Esophagus muscularis mucosa (tissue), 4 donors: ENCODE measurements around the gene NOL3. TPM values are rescaled to one million over a fixed set of nuclear protein-coding genes. Genes with fewer than 3 reads are reported as not detected.
A peak's percentile ranks its signal among the peaks of the same experiment; 100 is the strongest.

Source experiments
- DNase-seq: peaks from one replicate; pipeline ENCODE4 v3.0.0-alpha.2; 2017; ENCODE audit errors: extremely low spot score
- H3K27ac ChIP-seq, 4 donors: fragments of 200-600 bp; sonication (generic); replicated peaks in 1 of 4; 1 replicate in 3 of 4; 2 replicates in 1 of 4; pipeline ENCODE4 v1.5.1; 2016 to 2019; ENCODE audit warnings: mild to moderate bottlenecking in 1 of 4
- H3K27me3 ChIP-seq, 4 donors: fragments of 200-600 bp; sonication (generic); one replicate each; pipeline versions ENCODE4 v1.5.1 to v1.6.0; 2016 to 2019
- H3K36me3 ChIP-seq, 4 donors: fragments of 200-600 bp; sonication (generic); one replicate each; pipeline ENCODE4 v1.5.1; 2016 to 2019
- H3K4me1 ChIP-seq, 4 donors: fragments of 200-600 bp; sonication (generic); one replicate each; pipeline ENCODE4 v1.5.1; 2016 to 2019
- H3K4me3 ChIP-seq, 4 donors: fragments of 200-600 bp; sonication (generic); 1 replicate in 2 of 4; 2 replicates in 2 of 4; pipeline ENCODE4 v1.5.1; 2016 to 2019; ENCODE audit warnings: mild to moderate bottlenecking in 4 of 4, moderate library complexity in 1 of 4
- H3K9me3 ChIP-seq, 4 donors: fragments of 200-600 bp; sonication (generic); 1 replicate in 3 of 4; 2 replicates in 1 of 4; pipeline ENCODE4 v1.5.1; 2016 to 2019
- CTCF ChIP-seq, 3 experiments: fragments of 200-600 bp in 2 of 3; fragments of 450-650 bp in 1 of 3; sonication (generic) in 2 of 3; IDR thresholded peaks; one replicate each; pipeline ENCODE4 v1.5.1; 2017 to 2019; ENCODE audit warnings: antibody characterized with exemption in 3 of 3, mild to moderate bottlenecking in 2 of 3, moderate library complexity in 1 of 3
- EP300 ChIP-seq: sonication (generic); formaldehyde crosslinking; IDR thresholded peaks from one replicate; pipeline ENCODE4 v1.6.1; 2017; ENCODE audit warnings: antibody characterized with exemption
- POLR2A ChIP-seq: fragments of 450-650 bp; IDR thresholded peaks from one replicate; pipeline ENCODE4 v1.6.1; 2017; ENCODE audit warnings: antibody characterized with exemption, moderate library complexity, mild to moderate bottlenecking, low read depth
- POLR2AphosphoS5 ChIP-seq, 2 donors: sonication (generic); formaldehyde crosslinking; IDR thresholded peaks; one replicate each; pipeline ENCODE4 v1.6.1; 2017; ENCODE audit warnings: antibody characterized with exemption in 2 of 2
- WGBS: methylation state at CpG from one replicate; pipeline ENCODE4 v1.1.5; 2018; 5-methylcytosine and 5-hydroxymethylcytosine counted together
- intact Hi-C: fragments of 100-400 bp; cut with DNase I; formaldehyde crosslinking; loops from one replicate; pipeline ENCODE4 v1.15.1; 2023
- total RNA-seq, 4 donors: library from RNA; depleted of rRNA; stranded (reverse); fragments of >200 nt; gene quantifications; one replicate each; pipeline versions ENCODE4 v1.1.0 to v1.2.1, GENCODE V29; 2016

Gene NOL3
- total RNA-seq, 4 donors from 2014 or later, result 40.6 to 58.2 (median 45.4) TPM

- Histone ChIP-seq H3K36me3 (peaks cover 36 to 53% (median 51%) of the 10 kb centered on the region in 4 donors), H3K4me3 (peak overlapping the region in 3 of 4 donors; percentile 80 to 94 (median 90))
- intact Hi-C loops, result no loop called here
Measured at GRCh38 chr16:67193536-67193935, 23.2 kb downstream of the NOL3 start.

GRCh38 chr16:67194260-67194659 lies 23.9 kb downstream of the NOL3 start:
- no peak for DNase-seq
- Histone ChIP-seq H3K4me3 (no peak overlapping the region), H3K27ac (no peak overlapping the region), H3K27me3 (no peaks in the 10 kb centered on the region), H3K36me3 (peaks cover 36 to 59% (median 55%) of the 10 kb centered on the region in 4 donors), H3K4me1 (peaks cover 38 to 56% (median 52%) of the 10 kb centered on the region in 4 donors), H3K9me3 (no peaks in the 10 kb centered on the region)
- intact Hi-C loops, result no loop called here
- 93% methylated on average over 5 of the region's 6 CpGs for WGBS
- TF ChIP-seq POLR2AphosphoS5 (IDR thresholded peaks at IDR 0.05) (no peak), CTCF (IDR thresholded peaks at IDR 0.05) (no peak), POLR2A (no peak), EP300 (no peak)

More at GRCh38 chr16:67193536-67193935, 23.2 kb downstream of the NOL3 start:
- Histone ChIP-seq H3K27me3 (no peaks in the 10 kb centered on the region), H3K27ac (no peak overlapping the region), H3K4me1 (peaks cover 33 to 49% (median 46%) of the 10 kb centered on the region in 4 donors), H3K9me3 (no peaks in the 10 kb centered on the region)
- DNase-seq, result no peak
- TF ChIP-seq CTCF (IDR thresholded peaks at IDR 0.05) (no peak), EP300 (no peak)

DNA sequence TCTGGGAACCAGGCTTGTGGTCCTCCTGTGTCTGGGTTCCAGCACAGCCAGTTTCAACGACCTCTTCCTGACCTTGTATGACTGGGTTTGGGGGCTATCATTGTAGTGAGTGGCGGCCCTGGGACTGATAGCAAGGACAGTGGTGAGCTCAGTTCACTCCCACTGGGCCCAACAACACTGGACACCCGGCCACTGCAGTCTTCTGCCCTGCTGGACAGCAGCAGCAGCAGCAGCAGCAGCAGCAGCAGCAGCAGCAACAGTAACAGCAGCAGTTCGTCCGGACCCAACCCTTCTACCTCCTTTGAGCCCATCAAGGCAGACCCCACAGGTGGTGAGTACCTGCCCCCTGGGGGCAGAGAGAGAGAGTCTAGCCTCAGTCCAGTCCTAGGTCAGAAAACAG lies 25.3 kb downstream of the NOL3 start:
- Histone ChIP-seq H3K27me3 (no peaks in the 10 kb centered on the region), H3K9me3 (no peaks in the 10 kb centered on the region), H3K36me3 (peaks cover 36 to 68% (median 59%) of the 10 kb centered on the region in 4 donors), H3K27ac (no peak overlapping the region), H3K4me3 (no peak overlapping the region), H3K4me1 (peaks cover 38 to 63% (median 58%) of the 10 kb centered on the region in 4 donors)
- intact Hi-C loops, result no loop called here
- DNase-seq, result no peak
- TF ChIP-seq POLR2A (no peak), POLR2AphosphoS5 (IDR thresholded peaks at IDR 0.05) (no peak)
- 57% methylated on average over 3 of the region's 5 CpGs for WGBS

- DNase-seq, result no peak
- intact Hi-C loops, result no loop called here
- Histone ChIP-seq H3K27me3 (no peaks in the 10 kb centered on the region), H3K9me3 (no peaks in the 10 kb centered on the region), H3K27ac (no peak overlapping the region), H3K4me3 (no peak overlapping the region), H3K36me3 (peaks cover 36 to 78% (median 67%) of the 10 kb centered on the region in 4 donors), H3K4me1 (peaks cover 27 to 52% (median 48%) of the 10 kb centered on the region in 4 donors)
- WGBS, result 100% methylated on average over 1 of the region's 1 CpG
- TF ChIP-seq POLR2AphosphoS5 (IDR thresholded peaks at IDR 0.05) (no peak), POLR2A (no peak), EP300 (no peak), CTCF (IDR thresholded peaks at IDR 0.05) (no peak)
Measured at GRCh38 chr16:67196881-67197280, 26.5 kb downstream of the NOL3 start.

GRCh38 chr16:67197704-67198103 lies 27.4 kb downstream of the NOL3 start:
- Histone ChIP-seq H3K27ac (no peak overlapping the region), H3K27me3 (no peaks in the 10 kb centered on the region), H3K4me1 (peaks cover 24 to 48% (median 44%) of the 10 kb centered on the region in 4 donors), H3K9me3 (no peaks in the 10 kb centered on the region), H3K4me3 (no peak overlapping the region), H3K36me3 (peaks cover 36 to 86% (median 76%) of the 10 kb centered on the region in 4 donors)
- TF ChIP-seq CTCF (IDR thresholded peaks at IDR 0.05), result no peak
- TF ChIP-seq POLR2A, result no peak
- TF ChIP-seq POLR2AphosphoS5 (IDR thresholded peaks at IDR 0.05), result no peak
- no peak for TF ChIP-seq EP300
- WGBS, result 80% methylated on average over 4 of the region's 6 CpGs
- no peak for DNase-seq
- intact Hi-C loops, result no loop called here
